LNCaP clone FGC (cell line): Measurements from ENCODE around the gene MAN2B1.

Experiments used
- DNase-seq: peaks from one replicate; pipeline ENCODE4 v3.0.0-alpha.2; 2011; ENCODE audit warnings: low read depth
- H3K4me3 ChIP-seq: 2 replicates; pipeline ENCODE4 v1.5.1; 2011; ENCODE audit warnings: mild to moderate bottlenecking, low read depth, low read length, control low read depth
- CTCF ChIP-seq: IDR thresholded peaks from 2 replicates; pipeline ENCODE4 v1.5.1; 2012; ENCODE audit warnings: mild to moderate bottlenecking; ENCODE audit not compliant: control insufficient read depth, insufficient read depth; ENCODE audit errors: extremely low read depth

The MAN2B1 gene

GRCh38 chr19:12610540-12611360 lies 55.8 kb downstream of the MAN2B1 start, which contains the start of the genes ZNF490 and ZNF791:
Gene ZNF490, minus strand, starts transcription at chr19:12610813. Its CDS starts 133 bp downstream, at chr19:12610680.
Gene ZNF791, plus strand, starts transcription at chr19:12610920. Its CDS starts 160 bp downstream, at chr19:12611080.
- 0 out of 2 replicates have a peak, but pooled peaks have one; percentile 4 for TF ChIP-seq CTCF
- peak; percentile 94 for DNase-seq
- H3K4me3 ChIP-seq: peak within 1 kb of the TSS; percentile 93

GRCh38 chr19:12607631-12608030 lies 58.9 kb downstream of the MAN2B1 start:
- DNase-seq: no peak
- H3K4me3 ChIP-seq: no peak overlapping the region
- TF ChIP-seq CTCF: no peak

GRCh38 chr19:12606796-12607195 lies 59.7 kb downstream of the MAN2B1 start:
- no peak for TF ChIP-seq CTCF
- no peak for DNase-seq
- no peak overlapping the region for H3K4me3 ChIP-seq

- no peak for DNase-seq
These were observed 62.8 kb downstream of the MAN2B1 start for GRCh38 chr19:12603714-12604113.

GRCh38 chr19:12597594-12597993 lies 68.9 kb downstream of the MAN2B1 start:
- no peak for DNase-seq
- H3K4me3 ChIP-seq: no peak overlapping the region
- no peak for TF ChIP-seq CTCF

More at GRCh38 chr19:12603714-12604113, 62.8 kb downstream of the MAN2B1 start:
- no peak overlapping the region for H3K4me3 ChIP-seq
- no peak for TF ChIP-seq CTCF

- TF ChIP-seq CTCF: no peak
- H3K4me3 ChIP-seq: no peak overlapping the region
These were observed 69.5 kb downstream of the MAN2B1 start for GRCh38 chr19:12596927-12597548.

More at GRCh38 chr19:12596927-12597548, 69.5 kb downstream of the MAN2B1 start:
- no peak for DNase-seq
